GM12878 (cell line): Measurements from ENCODE around the gene ASB8.

Experiments used
- ASH2L ChIP-seq: fragments of 300-600, 200-600 bp; sonication (generic); IDR thresholded peaks from 2 replicates; pipeline ENCODE4 v1.6.1; 2017; ENCODE audit warnings: low read depth, mild to moderate bottlenecking, borderline replicate concordance
- CBFB ChIP-seq: IDR thresholded peaks from 2 replicates; pipeline ENCODE4 v1.6.1; 2016; ENCODE audit warnings: antibody characterized with exemption, low read depth
- HDAC6 ChIP-seq: fragments of 200-600 bp; sonication (generic); IDR thresholded peaks from one replicate; pipeline ENCODE4 v1.8.0; 2017; ENCODE audit warnings: antibody characterized with exemption; ENCODE audit not compliant: unreplicated experiment
- RAD21 ChIP-seq: IDR thresholded peaks from 2 replicates; pipeline ENCODE4 v1.6.1; 2011; ENCODE audit warnings: mild to moderate bottlenecking, low read depth, low read length, moderate library complexity; ENCODE audit not compliant: insufficient read depth
- SMC3 ChIP-seq: IDR thresholded peaks from 2 replicates; pipeline ENCODE4 v1.6.1; 2011; ENCODE audit warnings: low read length, improper control_type of control experiment, borderline replicate concordance
- SP1 ChIP-seq: IDR thresholded peaks from one replicate; pipeline ENCODE4 v1.6.1; 2011; ENCODE audit warnings: low read depth, low read length
- ZNF24 ChIP-seq: fragments of 450-650 bp; IDR thresholded peaks from 2 replicates; pipeline ENCODE4 v1.6.1; 2017; ENCODE audit warnings: antibody characterized with exemption, mild to moderate bottlenecking
- TF ChIP-seq, protein P1 (sequence below), 3 experiments: IDR thresholded peaks in 2 of 3; conservative IDR thresholded peaks in 1 of 3; 2 replicates each; pipeline ENCODE4 v1.5.1; 2011; ENCODE audit warnings: low read depth in 3 of 3, low read length in 3 of 3, mild to moderate bottlenecking in 3 of 3, control low read depth in 2 of 3, moderate library complexity in 2 of 3, inconsistent platforms in 1 of 3, mixed read lengths in 1 of 3; ENCODE audit not compliant: control insufficient read depth in 2 of 3, insufficient read depth in 1 of 3; ENCODE audit errors: extremely low read depth in 1 of 3
- TF ChIP-seq, protein P2 (sequence below): IDR thresholded peaks from 2 replicates; pipeline ENCODE4 v1.6.1; 2012; ENCODE audit warnings: low read depth, low read length, improper control_type of control experiment
- TF ChIP-seq, protein P3 (sequence below): IDR thresholded peaks from 2 replicates; pipeline ENCODE4 v1.6.1; 2012; ENCODE audit warnings: mild to moderate bottlenecking, low read depth, low read length
- TF ChIP-seq, protein P4 (sequence below): IDR thresholded peaks from 2 replicates; pipeline ENCODE4 v1.6.1; 2011; ENCODE audit warnings: low read depth, mild to moderate bottlenecking, low read length, moderate library complexity, borderline replicate concordance; ENCODE audit errors: extremely low read depth

DNA sequence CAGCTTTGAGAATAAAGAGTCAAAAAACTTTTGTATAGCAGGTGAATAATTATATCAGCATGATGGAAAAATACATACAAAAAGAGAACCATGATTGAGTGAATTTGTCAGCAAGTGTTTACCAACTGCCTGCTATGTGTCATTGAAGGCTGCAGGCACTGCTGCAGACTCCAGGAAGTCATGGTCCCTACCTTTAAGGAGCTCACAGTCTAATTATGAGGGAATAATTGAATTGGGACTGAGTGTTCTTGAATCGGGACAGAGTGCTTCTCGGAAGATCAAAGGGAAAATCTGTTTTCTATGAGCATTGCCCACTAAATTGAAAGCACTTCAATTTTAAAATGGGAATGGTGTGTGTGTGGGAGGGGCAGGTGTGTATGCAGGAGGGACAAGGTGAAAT, 36.3 kb upstream of the ASB8 start:
- TF ChIP-seq SP1 (no peak), ASH2L (no peak), ZNF24 (no peak), HDAC6 (no peak), RAD21 (no peak), SMC3 (no peak), CBFB (no peak)
- TF ChIP-seq, protein P1, sequence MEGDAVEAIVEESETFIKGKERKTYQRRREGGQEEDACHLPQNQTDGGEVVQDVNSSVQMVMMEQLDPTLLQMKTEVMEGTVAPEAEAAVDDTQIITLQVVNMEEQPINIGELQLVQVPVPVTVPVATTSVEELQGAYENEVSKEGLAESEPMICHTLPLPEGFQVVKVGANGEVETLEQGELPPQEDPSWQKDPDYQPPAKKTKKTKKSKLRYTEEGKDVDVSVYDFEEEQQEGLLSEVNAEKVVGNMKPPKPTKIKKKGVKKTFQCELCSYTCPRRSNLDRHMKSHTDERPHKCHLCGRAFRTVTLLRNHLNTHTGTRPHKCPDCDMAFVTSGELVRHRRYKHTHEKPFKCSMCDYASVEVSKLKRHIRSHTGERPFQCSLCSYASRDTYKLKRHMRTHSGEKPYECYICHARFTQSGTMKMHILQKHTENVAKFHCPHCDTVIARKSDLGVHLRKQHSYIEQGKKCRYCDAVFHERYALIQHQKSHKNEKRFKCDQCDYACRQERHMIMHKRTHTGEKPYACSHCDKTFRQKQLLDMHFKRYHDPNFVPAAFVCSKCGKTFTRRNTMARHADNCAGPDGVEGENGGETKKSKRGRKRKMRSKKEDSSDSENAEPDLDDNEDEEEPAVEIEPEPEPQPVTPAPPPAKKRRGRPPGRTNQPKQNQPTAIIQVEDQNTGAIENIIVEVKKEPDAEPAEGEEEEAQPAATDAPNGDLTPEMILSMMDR (IDR thresholded peaks at IDR 0.05 in 2 of 3, conservative IDR thresholded peaks at IDR 0.05 in 1 of 3; ENCODE audit: control insufficient read depth in 2 of 3, extremely low read depth in 1 of 3, insufficient read depth in 1 of 3, low read depth in 3 of 3, low read length in 3 of 3), result no peak
- TF ChIP-seq, protein P2, sequence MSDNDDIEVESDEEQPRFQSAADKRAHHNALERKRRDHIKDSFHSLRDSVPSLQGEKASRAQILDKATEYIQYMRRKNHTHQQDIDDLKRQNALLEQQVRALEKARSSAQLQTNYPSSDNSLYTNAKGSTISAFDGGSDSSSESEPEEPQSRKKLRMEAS, result no peak
- TF ChIP-seq, protein P3, sequence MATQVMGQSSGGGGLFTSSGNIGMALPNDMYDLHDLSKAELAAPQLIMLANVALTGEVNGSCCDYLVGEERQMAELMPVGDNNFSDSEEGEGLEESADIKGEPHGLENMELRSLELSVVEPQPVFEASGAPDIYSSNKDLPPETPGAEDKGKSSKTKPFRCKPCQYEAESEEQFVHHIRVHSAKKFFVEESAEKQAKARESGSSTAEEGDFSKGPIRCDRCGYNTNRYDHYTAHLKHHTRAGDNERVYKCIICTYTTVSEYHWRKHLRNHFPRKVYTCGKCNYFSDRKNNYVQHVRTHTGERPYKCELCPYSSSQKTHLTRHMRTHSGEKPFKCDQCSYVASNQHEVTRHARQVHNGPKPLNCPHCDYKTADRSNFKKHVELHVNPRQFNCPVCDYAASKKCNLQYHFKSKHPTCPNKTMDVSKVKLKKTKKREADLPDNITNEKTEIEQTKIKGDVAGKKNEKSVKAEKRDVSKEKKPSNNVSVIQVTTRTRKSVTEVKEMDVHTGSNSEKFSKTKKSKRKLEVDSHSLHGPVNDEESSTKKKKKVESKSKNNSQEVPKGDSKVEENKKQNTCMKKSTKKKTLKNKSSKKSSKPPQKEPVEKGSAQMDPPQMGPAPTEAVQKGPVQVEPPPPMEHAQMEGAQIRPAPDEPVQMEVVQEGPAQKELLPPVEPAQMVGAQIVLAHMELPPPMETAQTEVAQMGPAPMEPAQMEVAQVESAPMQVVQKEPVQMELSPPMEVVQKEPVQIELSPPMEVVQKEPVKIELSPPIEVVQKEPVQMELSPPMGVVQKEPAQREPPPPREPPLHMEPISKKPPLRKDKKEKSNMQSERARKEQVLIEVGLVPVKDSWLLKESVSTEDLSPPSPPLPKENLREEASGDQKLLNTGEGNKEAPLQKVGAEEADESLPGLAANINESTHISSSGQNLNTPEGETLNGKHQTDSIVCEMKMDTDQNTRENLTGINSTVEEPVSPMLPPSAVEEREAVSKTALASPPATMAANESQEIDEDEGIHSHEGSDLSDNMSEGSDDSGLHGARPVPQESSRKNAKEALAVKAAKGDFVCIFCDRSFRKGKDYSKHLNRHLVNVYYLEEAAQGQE, result no peak
- TF ChIP-seq, protein P4, sequence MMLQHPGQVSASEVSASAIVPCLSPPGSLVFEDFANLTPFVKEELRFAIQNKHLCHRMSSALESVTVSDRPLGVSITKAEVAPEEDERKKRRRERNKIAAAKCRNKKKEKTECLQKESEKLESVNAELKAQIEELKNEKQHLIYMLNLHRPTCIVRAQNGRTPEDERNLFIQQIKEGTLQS, result no peak
